ENCODE measurements around the gene SLC5A3. TPM values are rescaled to one million over a fixed set of nuclear protein-coding genes. Genes with fewer than 3 reads are reported as not detected.

The SLC5A3 gene
- total and polyA plus RNA-seq, 7 donors, result 0.70 to 17.2 (median 5.8) TPM

- H3K9me3 ChIP-seq, result no peaks in the 10 kb centered on the region
- H3K4me3 ChIP-seq, result no peak overlapping the region
- TF ChIP-seq CTCF (IDR thresholded peaks at IDR 0.05), result no peak
- intact Hi-C loops (cut with DNase I), result no loop called here
- 84 to 88% (median 86%) methylated on average over 11 of the region's 11 CpGs for WGBS, 3 donors
- no peak for ATAC-seq
- H3K36me3 ChIP-seq (ENCODE audit: insufficient read depth in 1 of 2, low read depth in 1 of 2), result no peaks in the 10 kb centered on the region
- no peaks in the 10 kb centered on the region for H3K27me3 ChIP-seq (ENCODE audit: insufficient read depth in 3 of 3, low read length in 2 of 3)
- no peaks in the 10 kb centered on the region for H3K4me1 ChIP-seq
- DNase-seq, result no peak
- H3K27ac ChIP-seq, result no peak overlapping the region
Observed at GRCh38 chr21:34037009-34037795, 36.2 kb upstream of the SLC5A3 start.

- no peaks in the 10 kb centered on the region for H3K36me3 ChIP-seq (ENCODE audit: insufficient read depth in 1 of 2, low read depth in 1 of 2)
- no peaks in the 10 kb centered on the region for H3K27me3 ChIP-seq (ENCODE audit: insufficient read depth in 3 of 3, low read length in 2 of 3)
- no peaks in the 10 kb centered on the region for H3K4me1 ChIP-seq
- 62 to 66% (median 64%) methylated on average over 10 of the region's 10 CpGs for WGBS, 3 donors
- H3K4me3 ChIP-seq, result no peak overlapping the region
- no peak overlapping the region for H3K27ac ChIP-seq
- TF ChIP-seq CTCF (IDR thresholded peaks at IDR 0.05), result no peak
- ATAC-seq (no peak), DNase-seq (no peak)
- intact Hi-C loops (cut with DNase I), result no loop called here
- H3K9me3 ChIP-seq, result no peaks in the 10 kb centered on the region
Observed at GRCh38 chr21:34039678-34040382, 33.5 kb upstream of the SLC5A3 start.

- Histone ChIP-seq H3K27ac (no peak overlapping the region), H3K4me3 (no peak overlapping the region), H3K27me3 (ENCODE audit: insufficient read depth in 3 of 3, low read length in 2 of 3) (no peaks in the 10 kb centered on the region), H3K36me3 (ENCODE audit: insufficient read depth in 1 of 2, low read depth in 1 of 2) (no peaks in the 10 kb centered on the region), H3K9me3 (no peaks in the 10 kb centered on the region), H3K4me1 (no peaks in the 10 kb centered on the region)
- intact Hi-C loops (cut with DNase I), result no loop called here
- 88 to 96% (median 91%) methylated on average over 1 of the region's 1 CpG for WGBS, 3 donors
- no peak for DNase-seq
- ATAC-seq, result no peak
- TF ChIP-seq CTCF (IDR thresholded peaks at IDR 0.05), result no peak
Observed at GRCh38 chr21:34042735-34043134, 30.6 kb upstream of the SLC5A3 start.

GRCh38 chr21:34043333-34043732 lies 30.0 kb upstream of the SLC5A3 start:
- TF ChIP-seq CTCF (IDR thresholded peaks at IDR 0.05), result no peak
- intact Hi-C loops (cut with DNase I), result no loop called here
- 89 to 94% (median 93%) methylated on average over 4 of the region's 4 CpGs for WGBS, 3 donors

More at GRCh38 chr21:34043333-34043732, 30.0 kb upstream of the SLC5A3 start:
- Histone ChIP-seq H3K27ac (no peak overlapping the region), H3K9me3 (no peaks in the 10 kb centered on the region), H3K27me3 (ENCODE audit: insufficient read depth in 3 of 3, low read length in 2 of 3) (no peaks in the 10 kb centered on the region), H3K36me3 (ENCODE audit: insufficient read depth in 1 of 2, low read depth in 1 of 2) (no peaks in the 10 kb centered on the region), H3K4me1 (no peaks in the 10 kb centered on the region), H3K4me3 (no peak overlapping the region)
- no peak for DNase-seq
- no peak for ATAC-seq

Measured in psoas muscle (tissue), 8 donors.